Epithelial cell of esophagus (primary cell): ENCODE data around the gene ACTR3C.
"Not testable (repeated sequence)": the region's sequence is repeated elsewhere in the genome, so short reads cannot be mapped to it uniquely, and the experiment has no call there.

ENCODE experiments used
- DNase-seq: peaks from one replicate; pipeline ENCODE4 v3.0.0; 2010; ENCODE audit warnings: low read depth
- H3K4me3 ChIP-seq: 2 replicates; pipeline ENCODE4 v1.5.1; 2011; ENCODE audit warnings: mild to moderate bottlenecking, low read length, control low read depth
- CTCF ChIP-seq: IDR thresholded peaks from 2 replicates; pipeline ENCODE4 v1.5.1; 2011; ENCODE audit warnings: low read depth, mild to moderate bottlenecking, low read length, control low read depth, inconsistent platforms; ENCODE audit not compliant: insufficient read depth; ENCODE audit errors: missing control alignments

Gene ACTR3C

GRCh38 chr7:150290317-150290716 lies 33.0 kb downstream of the ACTR3C start:
- not testable (repeated sequence) for H3K4me3 ChIP-seq, DNase-seq

GRCh38 chr7:150288816-150289215 lies 34.5 kb downstream of the ACTR3C start:
- not testable (repeated sequence) for H3K4me3 ChIP-seq, DNase-seq

GRCh38 chr7:150287815-150288214 lies 35.5 kb downstream of the ACTR3C start:
- not testable (repeated sequence) for DNase-seq, H3K4me3 ChIP-seq

GRCh38 chr7:150285849-150286754 lies 37.2 kb downstream of the ACTR3C start:
- peak; percentile 53 for TF ChIP-seq CTCF
- DNase-seq = peak; percentile 19

GRCh38 chr7:150283608-150284007 lies 39.7 kb downstream of the ACTR3C start:
- H3K4me3 ChIP-seq = not testable (repeated sequence)
- DNase-seq = peak; percentile 24

More at GRCh38 chr7:150285849-150286754, 37.2 kb downstream of the ACTR3C start:
- H3K4me3 ChIP-seq = not testable (repeated sequence)

- not testable (repeated sequence) for DNase-seq, H3K4me3 ChIP-seq
These were observed 40.2 kb downstream of the ACTR3C start for GRCh38 chr7:150283111-150283510.

GRCh38 chr7:150281681-150282403 lies 41.5 kb downstream of the ACTR3C start:
- not testable (repeated sequence) for DNase-seq, H3K4me3 ChIP-seq

GRCh38 chr7:150278383-150278782 lies 45.0 kb downstream of the ACTR3C start:
- DNase-seq, H3K4me3 ChIP-seq: not testable (repeated sequence)

GRCh38 chr7:150276132-150276695 lies 47.1 kb downstream of the ACTR3C start:
- peak; percentile 58 for TF ChIP-seq CTCF
- H3K4me3 ChIP-seq = not testable (repeated sequence)
- peak; percentile 20 for DNase-seq

- not testable (repeated sequence) for H3K4me3 ChIP-seq, DNase-seq
These were observed 51.4 kb downstream of the ACTR3C start for GRCh38 chr7:150271898-150272297.

- DNase-seq, H3K4me3 ChIP-seq: not testable (repeated sequence)
These were observed 53.1 kb downstream of the ACTR3C start for GRCh38 chr7:150270101-150270824.

GRCh38 chr7:150268798-150269197 lies 54.5 kb downstream of the ACTR3C start:
- not testable (repeated sequence) for H3K4me3 ChIP-seq, DNase-seq

- DNase-seq, H3K4me3 ChIP-seq: not testable (repeated sequence)
These were observed 55.1 kb downstream of the ACTR3C start for GRCh38 chr7:150268287-150268686.

- not testable (repeated sequence) for DNase-seq, H3K4me3 ChIP-seq
These were observed 56.2 kb downstream of the ACTR3C start for GRCh38 chr7:150266953-150267665.

GRCh38 chr7:150262656-150263055 lies 60.7 kb downstream of the ACTR3C start:
- not testable (repeated sequence) for DNase-seq, H3K4me3 ChIP-seq

- not testable (repeated sequence) for H3K4me3 ChIP-seq, DNase-seq
These were observed 75.6 kb downstream of the ACTR3C start for GRCh38 chr7:150247745-150248144.
